HepG2 (cell line): ENCODE results near the gene PARP15. TPM values are rescaled to one million over a fixed set of nuclear protein-coding genes. Genes with fewer than 3 reads are reported as not detected.

Experiments
- ADNP ChIP-seq: sonication (generic); formaldehyde crosslinking; IDR thresholded peaks from 2 replicates; pipeline ENCODE4 v1.4.0; 2020; ENCODE audit warnings: missing genetic modification reagents
- CBX2 ChIP-seq, 2 experiments: fragments of 200-600 bp in 1 of 2; sonication (generic); formaldehyde crosslinking in 1 of 2; IDR thresholded peaks; 2 replicates each; pipeline versions ENCODE4 v1.7.0 to v1.8.1; 2018 to 2022; ENCODE audit warnings: low read depth in 2 of 2, low read length in 1 of 2, mild to moderate bottlenecking in 1 of 2, missing genetic modification reagents in 1 of 2
- CCAR2 ChIP-seq: fragments of 200-400 bp; formaldehyde crosslinking; optimal IDR thresholded peaks from 2 replicates; pipeline ENCODE3; 2018; ENCODE audit warnings: low read depth, mild to moderate bottlenecking, low read length, moderate library complexity
- GABPA ChIP-seq, 2 experiments: IDR thresholded peaks; 2 replicates each; pipeline ENCODE4 v1.6.1; 2011 to 2016; ENCODE audit warnings: low read depth in 2 of 2, low read length in 1 of 2, missing biosample characterization in 1 of 2, missing genetic modification characterization in 1 of 2
- GLI4 ChIP-seq: sonication (generic); formaldehyde crosslinking; IDR thresholded peaks from 2 replicates; pipeline ENCODE4 v1.5.1; 2020; ENCODE audit warnings: missing genetic modification reagents, mild to moderate bottlenecking, moderate library complexity, borderline replicate concordance
- RFX3 ChIP-seq: IDR thresholded peaks from 2 replicates; pipeline ENCODE4 v1.6.1; 2016; ENCODE audit warnings: missing biosample characterization, missing genetic modification reagents
- SIN3B ChIP-seq: fragments of 150-350 bp; IDR thresholded peaks from 2 replicates; pipeline ENCODE4 v1.6.1; 2014; ENCODE audit warnings: low read length
- TBL1XR1 ChIP-seq: fragments of 150-350 bp; IDR thresholded peaks from 2 replicates; pipeline ENCODE4 v1.6.1; 2014; ENCODE audit warnings: borderline replicate concordance, low read length; ENCODE audit not compliant: partially characterized antibody
- TMF1 ChIP-seq: sonication (generic); formaldehyde crosslinking; IDR thresholded peaks from 2 replicates; pipeline ENCODE4 v1.8.1; 2022; ENCODE audit warnings: low read depth, missing genetic modification reagents
- U2AF2 ChIP-seq: fragments of 200-400 bp; formaldehyde crosslinking; IDR thresholded peaks from 2 replicates; pipeline ENCODE4 v1.6.1; 2017; ENCODE audit warnings: low read depth, mild to moderate bottlenecking, low read length
- ZNF616 ChIP-seq: sonication (generic); formaldehyde crosslinking; IDR thresholded peaks from 2 replicates; pipeline ENCODE4 v1.5.0; 2020; ENCODE audit warnings: low read depth, mild to moderate bottlenecking, missing genetic modification reagents
- polyA plus RNA-seq, 8 experiments: library from polyadenylated mRNA; depleted of rRNA in 3 of 8; stranded (reverse) in 7 of 8; unstranded in 1 of 8; fragments of >200 nt; fragmentation: Illumina TruSeq in 4 of 8; extraction: Trizol in 4 of 8; gene quantifications; 2 replicates each; pipeline versions ENCODE4 v1.2.1 to v1.2.3, GENCODE V29; 2011 to 2016; ENCODE audit warnings: low read depth in 4 of 8, missing spikeins in 1 of 8, mixed read lengths in 1 of 8; ENCODE audit not compliant: insufficient read depth in 1 of 8
- total RNA-seq, 5 experiments: library from RNA; depleted of rRNA; stranded (reverse); fragments of >200 nt; fragmentation: Illumina TruSeq; extraction: Trizol; gene quantifications; 2 replicates each; pipeline ENCODE4 v1.2.3, GENCODE V29; 2016; ENCODE audit warnings: low read depth in 1 of 5
- TF ChIP-seq, protein P1 (sequence below): sonication (generic); formaldehyde crosslinking; conservative IDR thresholded peaks from 2 replicates; pipeline ENCODE4 v1.4.0; 2020; ENCODE audit warnings: missing genetic modification reagents
- TF ChIP-seq, protein P2 (sequence below): sonication (generic); formaldehyde crosslinking; IDR thresholded peaks from 2 replicates; pipeline ENCODE4 v1.4.0; 2020; ENCODE audit warnings: low read depth, missing genetic modification reagents
- TF ChIP-seq, protein P3 (sequence below): sonication (generic); formaldehyde crosslinking; IDR thresholded peaks from 2 replicates; pipeline ENCODE4 v1.5.0; 2020; ENCODE audit warnings: mild to moderate bottlenecking, low read depth, missing genetic modification reagents, borderline replicate concordance
- TF ChIP-seq, protein P4 (sequence below): sonication (generic); formaldehyde crosslinking; IDR thresholded peaks from 2 replicates; pipeline ENCODE4 v1.4.0; 2020; ENCODE audit warnings: mild to moderate bottlenecking, missing genetic modification reagents, borderline replicate concordance
- TF ChIP-seq, protein P5 (sequence below): sonication (generic); formaldehyde crosslinking; IDR thresholded peaks from 2 replicates; pipeline ENCODE4 v1.4.0; 2020; ENCODE audit warnings: mild to moderate bottlenecking, missing genetic modification reagents

PARP15 gene
- total and polyA plus RNA-seq, 2 of the 13 experiments (the other 11 are each of a cell fraction or from before 2014, with no cell fraction given), result 0.02 TPM; not detected in 1

DNA sequence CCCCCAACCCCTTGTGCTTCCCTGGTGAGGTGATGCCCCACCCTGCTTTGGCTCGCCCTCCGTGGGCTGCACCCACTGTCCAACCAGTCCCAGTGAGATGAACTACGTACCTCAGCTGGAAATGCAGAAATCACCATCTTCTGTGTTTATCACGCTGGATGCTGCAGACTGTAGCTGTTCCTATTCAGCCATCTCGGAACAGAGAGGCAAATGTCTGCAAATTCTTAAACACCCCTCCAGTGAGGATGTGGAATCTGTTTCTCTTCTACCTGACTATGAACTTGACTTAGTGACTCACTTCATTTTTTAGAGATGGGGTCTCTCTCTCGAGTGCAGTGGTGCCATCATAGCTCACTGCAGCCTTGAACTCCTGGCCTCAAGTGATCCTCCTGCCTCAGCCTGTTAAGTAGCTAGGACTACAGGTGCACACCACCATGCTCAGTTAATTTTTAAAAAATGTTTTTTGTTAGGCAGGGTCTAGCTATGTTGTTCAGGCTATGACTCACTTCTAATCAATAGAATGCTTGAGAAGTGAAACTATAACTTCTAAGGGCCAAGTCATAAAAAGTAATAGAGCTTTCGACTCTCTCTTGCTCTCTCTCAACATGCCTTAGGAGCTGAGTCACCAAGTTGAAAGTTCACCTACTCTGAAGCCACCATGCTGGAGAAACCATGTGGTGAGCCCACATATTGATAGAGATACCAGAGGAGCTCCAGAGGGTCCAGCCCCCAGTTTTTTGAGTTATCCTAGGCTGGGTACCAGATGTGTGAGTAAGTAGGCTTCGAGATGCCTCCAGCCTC is 91.7 kb downstream of the PARP15 start (continued):
- TF ChIP-seq CCAR2 (no peak), GABPA (IDR thresholded peaks at IDR 0.05; ENCODE audit: low read depth, low read length) (no peak), GABPA (CRISPR knock-in tag; IDR thresholded peaks at IDR 0.05; ENCODE audit: low read depth) (no peak), GLI4 (CRISPR knock-in tag) (no peak), U2AF2 (no peak), SIN3B (no peak), CBX2 (IDR thresholded peaks at IDR 0.05; ENCODE audit: low read depth, low read length) (no peak), CBX2 (CRISPR knock-in tag; IDR thresholded peaks at IDR 0.05; ENCODE audit: low read depth) (no peak), ADNP (CRISPR knock-in tag) (no peak), TMF1 (no peak), TBL1XR1 (no peak), RFX3 (no peak), ZNF616 (no peak)
- TF ChIP-seq, protein P1, sequence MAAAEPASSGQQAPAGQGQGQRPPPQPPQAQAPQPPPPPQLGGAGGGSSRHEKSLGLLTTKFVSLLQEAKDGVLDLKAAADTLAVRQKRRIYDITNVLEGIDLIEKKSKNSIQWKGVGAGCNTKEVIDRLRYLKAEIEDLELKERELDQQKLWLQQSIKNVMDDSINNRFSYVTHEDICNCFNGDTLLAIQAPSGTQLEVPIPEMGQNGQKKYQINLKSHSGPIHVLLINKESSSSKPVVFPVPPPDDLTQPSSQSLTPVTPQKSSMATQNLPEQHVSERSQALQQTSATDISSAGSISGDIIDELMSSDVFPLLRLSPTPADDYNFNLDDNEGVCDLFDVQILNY, result no peak
- TF ChIP-seq, protein P2, sequence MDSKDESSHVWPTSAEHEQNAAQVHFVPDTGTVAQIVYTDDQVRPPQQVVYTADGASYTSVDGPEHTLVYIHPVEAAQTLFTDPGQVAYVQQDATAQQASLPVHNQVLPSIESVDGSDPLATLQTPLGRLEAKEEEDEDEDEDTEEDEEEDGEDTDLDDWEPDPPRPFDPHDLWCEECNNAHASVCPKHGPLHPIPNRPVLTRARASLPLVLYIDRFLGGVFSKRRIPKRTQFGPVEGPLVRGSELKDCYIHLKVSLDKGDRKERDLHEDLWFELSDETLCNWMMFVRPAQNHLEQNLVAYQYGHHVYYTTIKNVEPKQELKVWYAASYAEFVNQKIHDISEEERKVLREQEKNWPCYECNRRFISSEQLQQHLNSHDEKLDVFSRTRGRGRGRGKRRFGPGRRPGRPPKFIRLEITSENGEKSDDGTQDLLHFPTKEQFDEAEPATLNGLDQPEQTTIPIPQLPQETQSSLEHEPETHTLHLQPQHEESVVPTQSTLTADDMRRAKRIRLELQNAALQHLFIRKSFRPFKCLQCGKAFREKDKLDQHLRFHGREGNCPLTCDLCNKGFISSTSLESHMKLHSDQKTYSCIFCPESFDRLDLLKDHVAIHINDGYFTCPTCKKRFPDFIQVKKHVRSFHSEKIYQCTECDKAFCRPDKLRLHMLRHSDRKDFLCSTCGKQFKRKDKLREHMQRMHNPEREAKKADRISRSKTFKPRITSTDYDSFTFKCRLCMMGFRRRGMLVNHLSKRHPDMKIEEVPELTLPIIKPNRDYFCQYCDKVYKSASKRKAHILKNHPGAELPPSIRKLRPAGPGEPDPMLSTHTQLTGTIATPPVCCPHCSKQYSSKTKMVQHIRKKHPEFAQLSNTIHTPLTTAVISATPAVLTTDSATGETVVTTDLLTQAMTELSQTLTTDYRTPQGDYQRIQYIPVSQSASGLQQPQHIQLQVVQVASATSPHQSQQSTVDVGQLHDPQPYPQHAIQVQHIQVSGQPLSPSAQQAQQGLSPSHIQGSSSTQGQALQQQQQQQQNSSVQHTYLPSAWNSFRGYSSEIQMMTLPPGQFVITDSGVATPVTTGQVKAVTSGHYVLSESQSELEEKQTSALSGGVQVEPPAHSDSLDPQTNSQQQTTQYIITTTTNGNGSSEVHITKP (CRISPR knock-in tag), result no peak
- TF ChIP-seq, protein P3, sequence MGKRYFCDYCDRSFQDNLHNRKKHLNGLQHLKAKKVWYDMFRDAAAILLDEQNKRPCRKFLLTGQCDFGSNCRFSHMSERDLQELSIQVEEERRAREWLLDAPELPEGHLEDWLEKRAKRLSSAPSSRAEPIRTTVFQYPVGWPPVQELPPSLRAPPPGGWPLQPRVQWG (CRISPR knock-in tag), result no peak
- TF ChIP-seq, protein P4, sequence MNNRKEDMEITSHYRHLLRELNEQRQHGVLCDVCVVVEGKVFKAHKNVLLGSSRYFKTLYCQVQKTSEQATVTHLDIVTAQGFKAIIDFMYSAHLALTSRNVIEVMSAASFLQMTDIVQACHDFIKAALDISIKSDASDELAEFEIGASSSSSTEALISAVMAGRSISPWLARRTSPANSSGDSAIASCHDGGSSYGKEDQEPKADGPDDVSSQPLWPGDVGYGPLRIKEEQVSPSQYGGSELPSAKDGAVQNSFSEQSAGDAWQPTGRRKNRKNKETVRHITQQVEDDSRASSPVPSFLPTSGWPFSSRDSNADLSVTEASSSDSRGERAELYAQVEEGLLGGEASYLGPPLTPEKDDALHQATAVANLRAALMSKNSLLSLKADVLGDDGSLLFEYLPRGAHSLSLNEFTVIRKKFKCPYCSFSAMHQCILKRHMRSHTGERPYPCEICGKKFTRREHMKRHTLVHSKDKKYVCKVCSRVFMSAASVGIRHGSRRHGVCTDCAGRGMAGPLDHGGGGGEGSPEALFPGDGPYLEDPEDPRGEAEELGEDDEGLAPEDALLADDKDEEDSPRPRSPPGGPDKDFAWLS (CRISPR knock-in tag), result no peak
- TF ChIP-seq, protein P5, sequence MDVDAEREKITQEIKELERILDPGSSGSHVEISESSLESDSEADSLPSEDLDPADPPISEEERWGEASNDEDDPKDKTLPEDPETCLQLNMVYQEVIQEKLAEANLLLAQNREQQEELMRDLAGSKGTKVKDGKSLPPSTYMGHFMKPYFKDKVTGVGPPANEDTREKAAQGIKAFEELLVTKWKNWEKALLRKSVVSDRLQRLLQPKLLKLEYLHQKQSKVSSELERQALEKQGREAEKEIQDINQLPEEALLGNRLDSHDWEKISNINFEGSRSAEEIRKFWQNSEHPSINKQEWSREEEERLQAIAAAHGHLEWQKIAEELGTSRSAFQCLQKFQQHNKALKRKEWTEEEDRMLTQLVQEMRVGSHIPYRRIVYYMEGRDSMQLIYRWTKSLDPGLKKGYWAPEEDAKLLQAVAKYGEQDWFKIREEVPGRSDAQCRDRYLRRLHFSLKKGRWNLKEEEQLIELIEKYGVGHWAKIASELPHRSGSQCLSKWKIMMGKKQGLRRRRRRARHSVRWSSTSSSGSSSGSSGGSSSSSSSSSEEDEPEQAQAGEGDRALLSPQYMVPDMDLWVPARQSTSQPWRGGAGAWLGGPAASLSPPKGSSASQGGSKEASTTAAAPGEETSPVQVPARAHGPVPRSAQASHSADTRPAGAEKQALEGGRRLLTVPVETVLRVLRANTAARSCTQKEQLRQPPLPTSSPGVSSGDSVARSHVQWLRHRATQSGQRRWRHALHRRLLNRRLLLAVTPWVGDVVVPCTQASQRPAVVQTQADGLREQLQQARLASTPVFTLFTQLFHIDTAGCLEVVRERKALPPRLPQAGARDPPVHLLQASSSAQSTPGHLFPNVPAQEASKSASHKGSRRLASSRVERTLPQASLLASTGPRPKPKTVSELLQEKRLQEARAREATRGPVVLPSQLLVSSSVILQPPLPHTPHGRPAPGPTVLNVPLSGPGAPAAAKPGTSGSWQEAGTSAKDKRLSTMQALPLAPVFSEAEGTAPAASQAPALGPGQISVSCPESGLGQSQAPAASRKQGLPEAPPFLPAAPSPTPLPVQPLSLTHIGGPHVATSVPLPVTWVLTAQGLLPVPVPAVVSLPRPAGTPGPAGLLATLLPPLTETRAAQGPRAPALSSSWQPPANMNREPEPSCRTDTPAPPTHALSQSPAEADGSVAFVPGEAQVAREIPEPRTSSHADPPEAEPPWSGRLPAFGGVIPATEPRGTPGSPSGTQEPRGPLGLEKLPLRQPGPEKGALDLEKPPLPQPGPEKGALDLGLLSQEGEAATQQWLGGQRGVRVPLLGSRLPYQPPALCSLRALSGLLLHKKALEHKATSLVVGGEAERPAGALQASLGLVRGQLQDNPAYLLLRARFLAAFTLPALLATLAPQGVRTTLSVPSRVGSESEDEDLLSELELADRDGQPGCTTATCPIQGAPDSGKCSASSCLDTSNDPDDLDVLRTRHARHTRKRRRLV, result no peak
